Neural progenitor cell (in vitro differentiated cells): ENCODE data around the gene OSCAR. TPM values are rescaled to one million over a fixed set of nuclear protein-coding genes. Genes with fewer than 3 reads are reported as not detected.

Source experiments
- DNase-seq: peaks from one replicate; pipeline ENCODE4 v3.0.0-alpha.2; 2016; ENCODE audit warnings: low spot score
- H2AFZ ChIP-seq: fragments of 200-600 bp; sonication (generic); replicated peaks from 2 replicates; pipeline ENCODE4 v1.6.1; 2016; ENCODE audit warnings: antibody characterized with exemption
- H3F3A ChIP-seq: fragments of 200-600 bp; sonication (generic); 2 replicates; pipeline ENCODE4 v1.6.1; 2016; ENCODE audit warnings: antibody characterized with exemption, low read depth
- H3K27ac ChIP-seq: fragments of 200-600 bp; sonication (generic); 2 replicates; pipeline ENCODE4 v1.5.1; 2016; ENCODE audit warnings: mild to moderate bottlenecking
- H3K27me3 ChIP-seq: fragments of 200-600 bp; sonication (generic); 2 replicates; pipeline ENCODE4 v1.6.1; 2016; ENCODE audit warnings: mild to moderate bottlenecking, moderate library complexity
- H3K36me3 ChIP-seq: fragments of 200-600 bp; sonication (generic); 2 replicates; pipeline ENCODE4 v1.5.1; 2016
- H3K4me1 ChIP-seq: fragments of 200-600 bp; sonication (generic); 2 replicates; pipeline ENCODE4 v1.6.1; 2016; ENCODE audit warnings: mixed run types
- H3K4me2 ChIP-seq: fragments of 200-600 bp; sonication (generic); 2 replicates; pipeline ENCODE4 v1.6.1; 2016
- H3K4me3 ChIP-seq: fragments of 200-600 bp; sonication (generic); 2 replicates; pipeline ENCODE4 v1.5.1; 2016
- H3K79me2 ChIP-seq: fragments of 200-600 bp; sonication (generic); 2 replicates; pipeline ENCODE4 v1.6.1; 2016; ENCODE audit warnings: low read depth
- H3K9ac ChIP-seq: fragments of 200-600 bp; sonication (generic); 2 replicates; pipeline ENCODE4 v1.6.1; 2016
- H3K9me3 ChIP-seq: fragments of 200-600 bp; sonication (generic); 2 replicates; pipeline ENCODE4 v1.5.1; 2016; ENCODE audit warnings: low read depth
- H4K20me1 ChIP-seq: fragments of 200-600 bp; sonication (generic); 2 replicates; pipeline ENCODE4 v1.6.1; 2016; ENCODE audit warnings: low read depth
- H3K27ac Mint-ChIP-seq: 3 replicates; pipeline ENCODE4 v1.8.0; 2021; ENCODE audit warnings: mixed read lengths
- H3K27me3 Mint-ChIP-seq: 2 replicates; pipeline ENCODE4 v1.8.0; 2022; ENCODE audit warnings: low read depth, mild to moderate bottlenecking, inconsistent platforms, moderate library complexity, mixed read lengths; ENCODE audit not compliant: insufficient read depth
- H3K36me3 Mint-ChIP-seq: 3 replicates; pipeline ENCODE4 v1.8.0; 2021; ENCODE audit warnings: mixed read lengths
- H3K4me1 Mint-ChIP-seq: 3 replicates; pipeline ENCODE4 v1.8.0; 2021; ENCODE audit warnings: mixed read lengths
- H3K4me3 Mint-ChIP-seq: 3 replicates; pipeline ENCODE4 v1.8.0; 2021; ENCODE audit warnings: mild to moderate bottlenecking, moderate library complexity, mixed read lengths
- H3K9me3 Mint-ChIP-seq: 3 replicates; pipeline ENCODE4 v1.8.0; 2020; ENCODE audit warnings: mixed read lengths
- CTCF ChIP-seq: fragments of 200-600 bp; sonication (generic); IDR thresholded peaks from 2 replicates; pipeline ENCODE4 v1.5.1; 2017; ENCODE audit warnings: antibody characterized with exemption, mild to moderate bottlenecking
- EZH2 ChIP-seq: fragments of 200-600 bp; sonication (generic); IDR thresholded peaks from 2 replicates; pipeline ENCODE4 v1.6.1; 2017; ENCODE audit warnings: antibody characterized with exemption, mild to moderate bottlenecking, moderate library complexity
- EZH2phosphoT487 ChIP-seq: fragments of 200-600 bp; sonication (generic); IDR thresholded peaks from 2 replicates; pipeline ENCODE4 v1.6.1; 2017; ENCODE audit warnings: antibody characterized with exemption
- total RNA-seq: library from RNA; depleted of rRNA; stranded (reverse); fragments of >200 nt; gene quantifications from 2 replicates; pipeline ENCODE4 v1.2.3, GENCODE V29; 2015; ENCODE audit warnings: low replicate concordance

Gene OSCAR
- total RNA-seq, 1 donor from 2014 or later, result not detected

DNA sequence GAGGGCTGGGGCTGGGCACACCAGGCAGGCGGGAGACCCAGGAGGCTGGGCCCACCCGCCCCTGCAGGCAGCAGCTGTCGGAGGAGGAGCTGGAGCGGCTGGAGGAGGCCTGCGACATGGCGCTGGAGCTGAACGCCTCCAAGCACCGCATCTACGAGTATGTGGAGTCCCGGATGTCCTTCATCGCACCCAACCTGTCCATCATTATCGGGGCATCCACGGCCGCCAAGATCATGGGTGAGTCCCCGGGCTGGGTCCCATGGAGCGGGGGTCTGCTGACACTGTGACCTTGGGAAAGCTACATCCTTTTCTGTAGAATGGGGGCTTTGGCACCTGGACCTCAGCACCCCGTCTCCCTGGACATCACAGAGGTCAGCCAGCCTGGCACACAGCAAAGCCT lies 23.1 kb upstream of the OSCAR start:
- H3K36me3 ChIP-seq, result no peaks in the 10 kb centered on the region

DNA sequence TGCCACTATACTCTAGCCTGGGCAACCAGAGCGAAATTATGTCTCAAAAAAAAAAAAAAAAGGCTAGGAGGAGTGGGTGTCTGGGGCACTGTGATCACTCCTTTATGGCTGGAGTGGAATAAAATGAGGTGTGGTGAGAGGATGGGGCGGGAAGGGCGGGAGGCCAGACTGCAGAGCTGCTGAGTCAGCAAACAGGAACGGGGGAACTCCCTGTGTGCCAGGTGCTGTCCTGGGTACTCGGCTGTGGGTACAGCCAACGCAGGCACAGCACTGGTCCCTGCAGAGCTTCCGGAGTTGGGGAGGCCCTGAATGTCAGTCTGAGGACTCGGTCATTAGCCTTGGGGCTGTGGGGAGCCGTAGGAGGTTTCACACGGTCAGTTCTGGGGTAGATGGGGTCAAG lies 20.7 kb upstream of the OSCAR start:
- Histone ChIP-seq H3F3A (no peaks in the 10 kb centered on the region), H2AFZ (no peak overlapping the region), H3K27me3 (no peaks in the 10 kb centered on the region), H3K27ac (no peak overlapping the region), H3K79me2 (peaks cover 11% of the 10 kb centered on the region), H3K4me2 (no peak overlapping the region), H3K9ac (no peak overlapping the region), H3K36me3 (no peaks in the 10 kb centered on the region), H3K4me1 (peaks cover 3% of the 10 kb centered on the region), H3K4me3 (no peak overlapping the region), H3K9me3 (no peaks in the 10 kb centered on the region), H4K20me1 (peaks cover 7% of the 10 kb centered on the region)
- H3K36me3 Mint-ChIP-seq, result peaks cover 15% of the 10 kb centered on the region
- no peaks in the 10 kb centered on the region for H3K9me3 Mint-ChIP-seq
- no peak overlapping the region for H3K27ac Mint-ChIP-seq
- DNase-seq, result no peak
- no peak overlapping the region for H3K4me3 Mint-ChIP-seq
- TF ChIP-seq EZH2phosphoT487 (no peak), CTCF (no peak), EZH2 (no peak)
- H3K4me1 Mint-ChIP-seq, result peaks cover 9% of the 10 kb centered on the region
- peaks cover 7% of the 10 kb centered on the region for H3K27me3 Mint-ChIP-seq

More for the DNA sequence above, 23.1 kb upstream of the OSCAR start:
- H3K27ac Mint-ChIP-seq, result no peak overlapping the region
- Histone ChIP-seq H3K27me3 (no peaks in the 10 kb centered on the region), H2AFZ (no peak overlapping the region), H3K4me3 (no peak overlapping the region), H3K27ac (no peak overlapping the region), H3K4me1 (no peaks in the 10 kb centered on the region), H3K79me2 (no peaks in the 10 kb centered on the region), H3K4me2 (no peak overlapping the region), H3F3A (no peaks in the 10 kb centered on the region), H3K9ac (no peak overlapping the region), H3K9me3 (no peaks in the 10 kb centered on the region), H4K20me1 (no peaks in the 10 kb centered on the region)
- no peak for DNase-seq
- TF ChIP-seq EZH2 (no peak), CTCF (no peak), EZH2phosphoT487 (no peak)
- H3K36me3 Mint-ChIP-seq, result peaks cover 23% of the 10 kb centered on the region
- no peaks in the 10 kb centered on the region for H3K9me3 Mint-ChIP-seq
- H3K4me3 Mint-ChIP-seq, result no peak overlapping the region
- H3K27me3 Mint-ChIP-seq, result peaks cover 3% of the 10 kb centered on the region
- H3K4me1 Mint-ChIP-seq, result no peaks in the 10 kb centered on the region

- no peaks in the 10 kb centered on the region for H3K27me3 ChIP-seq
- peaks cover 23% of the 10 kb centered on the region for H3K79me2 ChIP-seq
- Mint-ChIP-seq H3K4me1 (peaks cover 25% of the 10 kb centered on the region), H3K27ac (peak within 1 kb of the TSS; percentile 46), H3K36me3 (peaks cover 16% of the 10 kb centered on the region), H3K9me3 (no peaks in the 10 kb centered on the region), H3K4me3 (peak within 1 kb of the TSS; percentile 97), H3K27me3 (peaks cover 12% of the 10 kb centered on the region)
- no peak within 1 kb of the TSS for H3K27ac ChIP-seq
- peak within 1 kb of the TSS; percentile 95 for H2AFZ ChIP-seq
- peak within 1 kb of the TSS; percentile 90 for H3K4me2 ChIP-seq
- peak; percentile 99 for DNase-seq
- H3K36me3 ChIP-seq, result no peaks in the 10 kb centered on the region
- no peaks in the 10 kb centered on the region for H3K9me3 ChIP-seq
- H4K20me1 ChIP-seq, result peaks cover 13% of the 10 kb centered on the region
- peak within 1 kb of the TSS; percentile 83 for H3K9ac ChIP-seq
- no peak for TF ChIP-seq CTCF
- no peak for TF ChIP-seq EZH2
- TF ChIP-seq EZH2phosphoT487, result no peak
- H3K4me3 ChIP-seq, result peak within 1 kb of the TSS; percentile 75
- peaks cover 5% of the 10 kb centered on the region for H3F3A ChIP-seq
- H3K4me1 ChIP-seq, result peaks cover 5% of the 10 kb centered on the region
Observed at GRCh38 chr19:54115109-54116063, 14.8 kb upstream of the OSCAR start, which contains the start of the genes PRPF31 and TFPT. Gene PRPF31, plus strand, starts transcription at chr19:54115754. Its CDS starts 2,525 bp downstream, at chr19:54118279. Gene TFPT, minus strand, starts transcription at chr19:54115657. Its CDS starts 388 bp downstream, at chr19:54115269.
